Fibroblast of lung (primary cell): Measurements from ENCODE around the gene CROCC2. TPM values are rescaled to one million over a fixed set of nuclear protein-coding genes. Genes with fewer than 3 reads are reported as not detected.

Experiments used
- DNase-seq, 2 donors: peaks; one replicate each; pipeline versions ENCODE4 v3.0.0 to v3.0.0-alpha.2; 2010; ENCODE audit warnings: low read depth in 2 of 2
- H2AFZ ChIP-seq: 2 replicates; pipeline ENCODE4 v1.5.1; 2012; ENCODE audit warnings: low read length, control low read depth, inconsistent platforms
- H3K27ac ChIP-seq: 2 replicates; pipeline ENCODE4 v1.5.1; 2011; ENCODE audit warnings: low read length, control low read depth; ENCODE audit not compliant: insufficient read depth
- H3K27me3 ChIP-seq: 2 replicates; pipeline ENCODE4 v1.5.1; 2011; ENCODE audit warnings: mild to moderate bottlenecking, low read length; ENCODE audit not compliant: control insufficient read depth, insufficient read depth
- H3K36me3 ChIP-seq: 2 replicates; pipeline ENCODE4 v1.5.1; 2011; ENCODE audit warnings: low read length; ENCODE audit not compliant: control insufficient read depth, insufficient read depth
- H3K4me1 ChIP-seq: 2 replicates; pipeline ENCODE4 v1.5.1; 2011; ENCODE audit warnings: low read length; ENCODE audit not compliant: control insufficient read depth, insufficient read depth; ENCODE audit errors: extremely low read depth
- H3K4me2 ChIP-seq: 2 replicates; pipeline ENCODE4 v1.5.1; 2011; ENCODE audit warnings: low read length, control low read depth; ENCODE audit not compliant: insufficient read depth; ENCODE audit errors: extremely low read depth
- H3K4me3 ChIP-seq, 4 experiments: fragments of 200-600 bp in 1 of 4; sonication (generic) in 1 of 4; replicated peaks in 1 of 4; 2 replicates each; pipeline ENCODE4 v1.5.1; 2011 to 2016; ENCODE audit warnings: low read length in 4 of 4, low read depth in 3 of 4, mild to moderate bottlenecking in 3 of 4, control low read depth in 2 of 4, inconsistent platforms in 1 of 4, mixed read lengths in 1 of 4; ENCODE audit not compliant: insufficient read depth in 1 of 4; ENCODE audit errors: control extremely low read depth in 1 of 4
- H3K79me2 ChIP-seq: 2 replicates; pipeline ENCODE4 v1.5.1; 2012; ENCODE audit warnings: mild to moderate bottlenecking, low read length, inconsistent platforms; ENCODE audit not compliant: control insufficient read depth, insufficient read depth
- H3K9ac ChIP-seq: 2 replicates; pipeline ENCODE4 v1.5.1; 2011; ENCODE audit warnings: mild to moderate bottlenecking, low read length, control low read depth; ENCODE audit not compliant: insufficient read depth
- H3K9me3 ChIP-seq: 2 replicates; pipeline ENCODE4 v1.5.1; 2012; ENCODE audit warnings: low read depth, low read length; ENCODE audit not compliant: control insufficient read depth, insufficient read depth
- H4K20me1 ChIP-seq: 2 replicates; pipeline ENCODE4 v1.5.1; 2011; ENCODE audit warnings: low read length; ENCODE audit not compliant: control insufficient read depth, insufficient read depth; ENCODE audit errors: extremely low read depth
- CTCF ChIP-seq, 2 donors: IDR thresholded peaks in 1 of 2; conservative IDR thresholded peaks in 1 of 2; 1 replicate in 1 of 2; 2 replicates in 1 of 2; pipeline ENCODE4 v1.5.1; 2011 to 2012; ENCODE audit warnings: low read length in 2 of 2, control low read depth in 1 of 2, inconsistent platforms in 1 of 2, low read depth in 1 of 2, mild to moderate bottlenecking in 1 of 2
- EZH2 ChIP-seq: IDR thresholded peaks from 2 replicates; pipeline ENCODE4 v1.5.1; 2012; ENCODE audit warnings: low read length, control low read depth, mild to moderate bottlenecking; ENCODE audit errors: missing control alignments
- polyA plus RNA-seq, 2 donors: library from polyadenylated mRNA; depleted of rRNA in 1 of 2; stranded (reverse) in 1 of 2; unstranded in 1 of 2; fragments of >200 nt; gene quantifications; 2 replicates each; pipeline ENCODE4 v1.2.1, GENCODE V29; 2011 to 2012; ENCODE audit warnings: missing spikeins in 1 of 2
- total RNA-seq: library from RNA; depleted of rRNA; stranded (reverse); fragments of >200 nt; gene quantifications from 2 replicates; pipeline ENCODE4 v1.2.1, GENCODE V29; 2014

The CROCC2 gene
- total and polyA plus RNA-seq, 2 donors (not counting 1 experiment from before 2014, with no cell fraction given), result 0.12 to 0.33 TPM

GRCh38 chr2:240935103-240935876 lies 29.2 kb downstream of the CROCC2 start:
- no peak overlapping the region for H3K9ac ChIP-seq
- H3K36me3 ChIP-seq, result no peaks in the 10 kb centered on the region
- no peaks in the 10 kb centered on the region for H4K20me1 ChIP-seq
- no peak for DNase-seq
- peaks cover 11% of the 10 kb centered on the region for H3K27me3 ChIP-seq
- TF ChIP-seq CTCF (conservative IDR thresholded peaks at IDR 0.05 in 1 of 2, IDR thresholded peaks at IDR 0.05 in 1 of 2; ENCODE audit: low read depth in 1 of 2, low read length in 2 of 2) (no peak), EZH2 (no peak)
- H3K4me2 ChIP-seq, result no peak overlapping the region
- no peaks in the 10 kb centered on the region for H3K4me1 ChIP-seq
- no peak overlapping the region for H2AFZ ChIP-seq
- no peak overlapping the region for H3K27ac ChIP-seq
- H3K4me3 ChIP-seq, result no peak overlapping the region
- no peaks in the 10 kb centered on the region for H3K9me3 ChIP-seq
- H3K79me2 ChIP-seq, result no peaks in the 10 kb centered on the region

- Histone ChIP-seq H3K4me1 (no peaks in the 10 kb centered on the region), H2AFZ (no peak overlapping the region), H4K20me1 (no peaks in the 10 kb centered on the region), H3K27me3 (peaks cover 11% of the 10 kb centered on the region), H3K79me2 (no peaks in the 10 kb centered on the region), H3K9ac (no peak overlapping the region), H3K36me3 (no peaks in the 10 kb centered on the region), H3K4me2 (no peak overlapping the region), H3K4me3 (no peak overlapping the region), H3K9me3 (no peaks in the 10 kb centered on the region), H3K27ac (no peak overlapping the region)
- TF ChIP-seq EZH2, result no peak
- TF ChIP-seq CTCF (conservative IDR thresholded peaks at IDR 0.05 in 1 of 2, IDR thresholded peaks at IDR 0.05 in 1 of 2; ENCODE audit: low read depth in 1 of 2, low read length in 2 of 2), result no peak
- DNase-seq, result no peak
Measured at GRCh38 chr2:240936106-240936505, 30.0 kb downstream of the CROCC2 start.

GRCh38 chr2:240946046-240946445 lies 39.9 kb downstream of the CROCC2 start:
- no peak overlapping the region for H3K9ac ChIP-seq
- no peaks in the 10 kb centered on the region for H3K4me1 ChIP-seq
- H3K79me2 ChIP-seq, result no peaks in the 10 kb centered on the region
- no peak for DNase-seq
- no peaks in the 10 kb centered on the region for H3K36me3 ChIP-seq
- H4K20me1 ChIP-seq, result no peaks in the 10 kb centered on the region
- no peak overlapping the region for H3K4me2 ChIP-seq
- no peak overlapping the region for H3K27ac ChIP-seq
- no peaks in the 10 kb centered on the region for H3K27me3 ChIP-seq
- no peak overlapping the region for H3K4me3 ChIP-seq
- H3K9me3 ChIP-seq, result no peaks in the 10 kb centered on the region
- no peak overlapping the region for H2AFZ ChIP-seq
- TF ChIP-seq EZH2 (no peak), CTCF (conservative IDR thresholded peaks at IDR 0.05 in 1 of 2, IDR thresholded peaks at IDR 0.05 in 1 of 2; ENCODE audit: low read depth in 1 of 2, low read length in 2 of 2) (no peak)
